Mucosa of gallbladder (tissue), 1 donor: ENCODE measurements around the gene STMND1. TPM values are rescaled to one million over a fixed set of nuclear protein-coding genes. Genes with fewer than 3 reads are reported as not detected.

Experiments used
- DNase-seq: peaks from one replicate; pipeline ENCODE4 v3.0.0-alpha.2; 2020; ENCODE audit warnings: low spot score
- total RNA-seq: library from RNA; stranded (reverse); gene quantifications from one replicate; pipeline ENCODE4 v1.2.1, GENCODE V29; 2021
- donor health status: DM: no; HTN: no; CAD: no.

The STMND1 gene
- total RNA-seq, 1 donor from 2014 or later = 2.2 TPM

DNA sequence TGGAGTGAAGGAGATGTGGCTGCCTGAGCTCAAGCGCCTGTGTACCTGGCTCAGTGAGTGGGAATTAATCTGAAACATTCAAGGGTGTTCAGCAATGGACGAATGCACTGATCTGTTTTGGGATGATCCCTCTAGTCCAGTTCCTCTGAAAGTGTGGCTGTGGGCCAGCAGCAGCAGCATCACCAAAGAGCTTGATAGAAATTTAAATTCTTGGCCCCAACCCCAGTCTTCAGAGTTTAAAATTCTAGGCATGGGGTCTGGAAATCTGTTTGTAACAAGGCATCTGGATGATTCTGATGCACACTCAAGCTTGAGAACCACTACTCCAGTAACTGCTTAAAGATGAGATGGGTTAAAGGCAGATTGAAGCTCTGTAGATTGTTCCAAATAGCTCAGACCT, 59.2 kb downstream of the STMND1 start:
- DNase-seq = no peak

DNA sequence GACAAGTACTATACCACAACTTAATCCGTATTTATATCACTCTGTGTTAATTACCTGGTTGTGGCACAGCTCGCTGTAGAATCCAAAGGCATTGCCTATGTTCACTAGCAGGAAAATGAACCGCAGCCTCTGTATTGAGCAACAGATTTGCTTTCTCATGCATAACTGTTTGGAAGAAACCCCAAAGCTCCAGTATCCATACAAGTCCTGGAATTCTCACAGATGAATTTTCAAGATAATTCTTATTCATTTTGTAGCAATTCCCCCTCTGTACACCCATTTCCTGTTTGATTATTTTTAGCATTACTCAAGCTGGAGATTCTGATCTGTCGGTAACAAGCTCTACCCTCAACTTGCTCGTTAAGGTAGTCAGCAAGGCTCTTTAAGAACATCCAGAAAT, 63.5 kb downstream of the STMND1 start:
- DNase-seq = no peak

DNA sequence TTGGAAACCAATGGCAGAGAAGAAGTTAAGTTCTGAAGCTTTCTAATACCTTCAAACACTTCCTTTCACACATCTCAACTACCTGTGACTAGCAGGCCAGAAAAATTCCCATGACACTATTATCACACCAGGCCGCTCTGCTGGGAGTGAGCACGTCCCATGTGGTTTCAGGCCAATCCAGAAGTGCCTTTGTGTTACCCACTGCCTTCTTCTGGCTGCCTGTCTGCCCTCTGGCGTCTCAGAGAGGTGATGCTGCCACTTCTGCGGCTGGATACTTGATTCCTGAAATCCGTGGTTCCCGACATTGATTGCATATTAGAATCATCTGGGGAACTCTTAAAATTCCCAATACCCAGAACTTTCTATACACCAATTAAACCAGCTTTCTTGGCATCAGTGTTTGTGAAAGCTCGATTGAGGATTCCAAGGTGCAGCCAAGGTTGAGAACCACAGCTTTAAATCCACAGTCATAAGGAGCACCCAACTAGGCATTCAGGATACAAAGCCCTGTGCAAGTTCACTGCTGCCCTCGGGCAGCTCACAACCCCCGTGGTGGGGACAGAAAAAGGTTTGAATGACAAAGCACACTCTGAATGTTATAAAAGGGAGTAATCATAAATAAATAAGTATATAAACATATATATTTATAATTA, 65.6 kb downstream of the STMND1 start:
- peak; percentile 25 for DNase-seq

DNA sequence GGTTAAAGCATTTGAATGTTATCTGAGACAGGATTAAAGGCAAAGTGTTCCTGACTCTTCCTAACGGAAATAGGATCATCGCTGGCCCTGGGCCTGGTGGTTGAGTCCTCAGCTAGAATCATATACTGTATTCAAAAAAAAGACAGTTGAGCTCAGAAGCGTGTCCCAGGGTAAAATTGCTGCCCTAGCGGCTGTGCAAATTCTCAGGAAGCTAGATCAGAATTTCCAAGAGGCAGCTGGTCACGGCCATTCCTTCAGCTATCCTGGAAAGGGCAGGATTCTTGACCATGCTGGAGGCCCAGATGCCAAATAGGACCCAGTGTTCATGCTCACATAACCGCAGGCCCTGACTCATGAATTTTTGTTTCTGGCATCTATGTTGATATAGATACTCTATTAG, 67.4 kb downstream of the STMND1 start:
- no peak for DNase-seq

DNA sequence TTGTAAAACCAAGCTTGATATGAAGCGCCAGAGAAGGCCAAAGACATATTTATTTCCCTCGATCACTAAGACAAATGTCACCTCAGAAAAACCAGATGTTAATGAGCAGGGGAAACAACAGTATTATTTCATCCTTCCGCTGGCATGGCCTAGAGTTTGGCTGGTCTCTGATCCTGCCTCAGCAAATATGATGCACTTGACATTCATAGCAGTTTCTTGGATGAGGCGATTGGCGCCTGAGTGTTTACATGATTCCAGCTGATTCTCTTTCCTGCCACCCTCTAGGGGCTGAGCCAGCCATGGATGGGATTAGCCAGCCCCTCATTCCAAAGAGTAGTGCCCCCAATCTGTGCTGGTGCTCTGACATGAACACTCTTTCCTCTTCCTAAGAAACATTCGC, 67.9 kb downstream of the STMND1 start:
- no peak for DNase-seq

DNA sequence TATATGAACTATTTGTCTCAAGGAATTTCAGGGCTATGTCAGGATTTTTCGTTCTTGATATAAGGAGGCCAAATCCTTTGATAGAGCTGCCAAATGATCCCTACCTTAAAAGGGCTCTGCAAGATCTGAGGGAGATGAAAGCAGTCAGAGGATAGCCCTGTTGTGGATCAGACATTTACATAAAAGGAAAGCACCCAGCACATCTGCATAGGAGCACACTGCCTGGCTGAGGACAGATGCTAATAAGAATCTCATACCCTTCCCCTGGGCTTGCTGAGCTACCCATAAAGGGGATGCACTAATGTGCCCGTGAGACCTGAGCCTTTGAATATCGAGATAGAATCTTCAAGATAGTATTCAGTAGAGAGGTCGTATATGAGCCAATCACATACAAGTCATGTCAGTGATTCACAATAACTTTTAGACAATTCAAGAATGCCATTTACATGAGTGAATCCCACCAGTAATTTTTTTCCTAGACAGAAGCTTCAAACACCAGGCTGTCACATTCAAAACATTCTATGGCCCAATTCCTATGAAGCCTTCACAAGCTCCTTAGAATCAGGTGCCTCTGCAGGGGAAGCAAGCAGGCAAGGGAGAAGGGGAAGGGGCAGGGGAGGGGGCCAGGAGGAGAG, 71.1 kb downstream of the STMND1 start:
- no peak for DNase-seq

DNA sequence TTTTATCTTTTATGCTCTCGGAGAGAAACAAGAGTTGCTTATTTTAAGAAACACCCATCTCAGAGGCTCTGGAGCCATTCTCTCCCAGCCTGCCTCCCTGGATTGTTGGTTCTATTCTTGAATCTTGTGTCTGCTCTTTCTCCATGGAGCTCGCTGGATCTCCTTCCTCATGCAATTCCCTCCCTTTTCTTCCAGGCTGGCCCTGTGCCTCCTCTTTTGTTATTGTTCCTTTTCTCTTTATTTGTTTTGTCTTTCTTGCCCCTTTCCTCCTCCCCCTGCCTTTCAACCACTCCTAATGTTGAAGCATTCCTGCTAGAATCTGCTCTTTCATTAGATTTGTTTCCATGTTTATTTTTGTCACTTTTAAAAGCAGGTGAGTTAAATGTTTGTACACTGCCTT, 76.5 kb downstream of the STMND1 start:
- no peak for DNase-seq

DNA sequence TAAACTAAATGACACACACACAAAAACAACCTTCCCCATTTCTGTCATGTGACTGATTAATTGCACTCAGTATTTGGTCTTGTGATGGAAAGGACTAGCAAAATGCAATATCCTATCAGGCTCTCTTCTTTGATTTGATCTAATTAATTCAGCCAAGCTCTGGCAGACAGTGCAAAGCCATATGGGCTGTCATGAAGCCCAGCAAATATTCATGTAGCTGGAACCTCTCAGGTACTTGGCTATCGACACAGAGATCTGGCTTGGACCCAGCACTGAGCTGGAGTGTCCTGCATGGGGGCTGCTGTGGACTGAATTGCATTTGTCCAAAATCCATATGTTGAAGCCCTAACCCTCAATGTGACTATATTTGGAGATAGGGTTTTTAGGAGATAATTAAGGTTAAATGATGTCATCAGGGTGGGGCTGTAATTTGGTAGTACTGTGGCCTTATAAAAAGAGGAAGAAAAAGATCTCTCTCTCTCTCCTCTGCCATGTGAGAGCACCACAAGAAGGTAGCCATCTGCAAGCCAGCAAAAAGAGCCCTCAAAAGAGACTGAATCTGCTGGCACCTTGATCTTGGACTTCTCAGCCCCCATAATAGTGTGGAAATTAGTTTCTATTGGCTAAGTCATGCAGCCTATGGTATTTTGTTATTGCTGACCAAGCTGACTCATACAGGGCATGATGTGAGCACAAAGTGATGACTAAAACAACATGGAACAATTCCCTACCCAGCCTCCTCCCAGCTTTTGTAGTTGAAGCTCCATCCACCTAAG, 77.1 kb downstream of the STMND1 start:
- DNase-seq = no peak

DNA sequence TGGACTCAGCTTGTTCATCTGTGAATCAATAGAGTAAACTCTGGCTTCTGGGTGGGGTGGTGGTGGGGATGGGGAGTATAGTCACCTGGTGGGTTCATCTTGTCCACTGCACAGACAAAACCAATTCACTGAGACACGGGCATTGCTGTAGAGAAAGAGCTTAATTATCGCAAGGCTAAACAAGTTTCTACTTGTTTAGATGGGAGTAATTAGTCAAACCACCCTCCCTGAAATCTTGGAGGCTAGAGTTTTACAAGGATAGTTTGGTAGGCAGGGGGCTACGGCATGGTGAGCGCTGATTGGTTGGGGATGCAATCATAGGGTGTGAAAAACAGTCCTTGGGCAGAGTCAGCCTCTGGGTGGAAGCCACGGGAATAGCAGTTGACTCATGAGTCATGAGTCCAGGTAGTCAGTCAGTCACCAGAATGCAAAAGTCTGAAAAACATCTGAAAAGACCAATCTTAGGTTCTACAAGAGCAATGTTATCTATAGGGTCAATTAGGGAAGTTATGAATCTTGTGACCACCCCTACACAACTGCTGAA, 77.8 kb downstream of the STMND1 start:
- no peak for DNase-seq

Other genes starting within 250 kb of the STMND1 start
- gene RBM24, start 179.3 kb downstream of the STMND1 start, total RNA-seq = 4.2 TPM